ENCODE results near the gene CPS1. TPM values are rescaled to one million over a fixed set of nuclear protein-coding genes. Genes with fewer than 3 reads are reported as not detected.

Gene CPS1
- total RNA-seq, 2 experiments from 2014 or later, result 0.96 to 1.3 TPM

DNA sequence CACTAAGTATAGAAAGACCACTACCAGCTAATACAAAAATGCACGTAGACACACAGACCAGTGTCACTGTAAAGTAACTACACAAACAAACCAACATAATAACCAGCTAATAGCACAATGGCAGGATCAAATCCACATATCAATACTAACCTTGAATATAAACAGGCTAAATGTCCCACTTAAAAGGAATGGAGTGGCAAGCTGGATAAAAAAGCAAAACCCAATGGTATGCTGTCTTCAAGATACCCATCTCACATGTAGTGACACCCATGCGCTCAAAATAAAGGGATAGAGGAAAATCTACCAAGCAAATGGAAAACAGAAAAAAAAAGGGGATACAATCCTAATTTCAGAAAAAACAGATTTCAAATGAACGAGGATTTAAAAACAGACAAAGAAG, 41.8 kb downstream of the CPS1 start:
- Mint-ChIP-seq H3K4me3 (no peak overlapping the region), H3K27me3 (no peaks in the 10 kb centered on the region), H3K36me3 (peaks cover 1% of the 10 kb centered on the region), H3K4me1 (no peaks in the 10 kb centered on the region), H3K27ac (no peak overlapping the region), H3K9me3 (ENCODE audit: low read depth) (peaks cover 4% of the 10 kb centered on the region)
- ATAC-seq (no peak), DNase-seq (no peak)
- CTCF ChIA-PET, result no interaction called here

DNA sequence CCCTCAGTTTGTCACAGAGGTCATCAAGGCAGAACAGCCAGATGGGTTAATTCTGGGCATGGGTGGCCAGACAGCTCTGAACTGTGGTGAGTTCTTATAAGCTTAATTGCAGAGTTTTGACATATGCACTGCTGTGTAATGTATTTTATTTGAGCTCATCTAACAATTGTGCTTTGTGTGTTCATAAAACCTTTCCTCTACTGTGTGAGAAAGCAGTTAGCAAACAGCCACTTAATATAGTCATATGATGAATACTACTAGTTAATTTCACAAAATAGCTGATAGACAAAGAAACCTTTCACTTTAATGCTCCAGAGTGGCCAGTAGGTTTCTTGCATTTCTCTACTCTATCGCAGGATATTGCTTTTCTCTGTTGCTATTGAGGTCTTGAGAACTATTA, 43.1 kb downstream of the CPS1 start:
- CTCF ChIA-PET, result no interaction called here
- Mint-ChIP-seq H3K36me3 (peaks cover 1% of the 10 kb centered on the region), H3K27me3 (no peaks in the 10 kb centered on the region), H3K27ac (no peak overlapping the region), H3K9me3 (ENCODE audit: low read depth) (peaks cover 4% of the 10 kb centered on the region), H3K4me3 (no peak overlapping the region), H3K4me1 (no peaks in the 10 kb centered on the region)
- no peak for ATAC-seq
- DNase-seq, result no peak

DNA sequence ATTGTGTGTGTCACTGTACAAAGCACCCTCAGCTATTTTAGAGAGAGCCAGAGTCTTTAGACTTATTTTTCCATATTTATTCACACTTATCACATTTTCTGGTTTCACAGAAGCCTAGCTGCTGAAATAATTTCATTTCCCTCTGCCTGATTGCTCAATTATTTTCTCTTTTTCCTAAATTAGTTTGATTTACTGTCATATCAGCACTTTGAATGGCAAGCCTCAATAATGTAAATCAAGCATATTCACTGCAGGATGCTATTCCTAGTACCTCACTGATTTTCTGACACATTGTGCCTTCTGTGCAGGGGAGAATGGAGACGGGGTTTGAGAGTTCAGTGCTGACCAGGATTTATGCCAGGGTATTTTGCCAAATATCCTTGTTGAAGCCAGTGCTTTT, 48.3 kb downstream of the CPS1 start:
- Mint-ChIP-seq H3K4me1 (no peaks in the 10 kb centered on the region), H3K9me3 (ENCODE audit: low read depth) (no peaks in the 10 kb centered on the region), H3K27ac (no peak overlapping the region), H3K4me3 (no peak overlapping the region), H3K27me3 (no peaks in the 10 kb centered on the region), H3K36me3 (no peaks in the 10 kb centered on the region)
- no peak for DNase-seq
- CTCF ChIA-PET, result no interaction called here
- ATAC-seq, result no peak

DNA sequence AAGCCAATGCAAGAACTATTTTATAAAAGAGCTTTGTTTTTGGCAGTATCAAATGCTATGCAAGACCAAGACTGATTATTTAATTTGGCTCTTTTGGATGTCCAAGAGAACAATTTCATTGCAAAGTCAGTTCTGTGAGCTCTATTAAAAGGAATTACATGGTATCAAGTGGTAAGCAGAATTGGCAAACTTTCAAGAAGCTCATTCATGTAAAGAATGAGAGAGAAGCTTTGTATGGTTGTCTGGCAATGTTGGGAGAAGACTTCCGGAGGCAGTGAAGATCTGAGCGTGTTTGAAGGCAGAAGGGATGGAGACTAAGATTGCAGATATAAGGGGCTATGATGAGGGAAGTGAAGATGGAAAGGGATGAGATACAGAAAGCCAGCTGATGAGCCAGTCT, 49.6 kb downstream of the CPS1 start:
- no peaks in the 10 kb centered on the region for H3K27me3 Mint-ChIP-seq
- no peaks in the 10 kb centered on the region for H3K36me3 Mint-ChIP-seq
- no peaks in the 10 kb centered on the region for H3K9me3 Mint-ChIP-seq (ENCODE audit: low read depth)
- ATAC-seq (no peak), DNase-seq (no peak)
- no peak overlapping the region for H3K27ac Mint-ChIP-seq
- CTCF ChIA-PET, result no interaction called here
- H3K4me1 Mint-ChIP-seq, result no peaks in the 10 kb centered on the region
- H3K4me3 Mint-ChIP-seq, result no peak overlapping the region

DNA sequence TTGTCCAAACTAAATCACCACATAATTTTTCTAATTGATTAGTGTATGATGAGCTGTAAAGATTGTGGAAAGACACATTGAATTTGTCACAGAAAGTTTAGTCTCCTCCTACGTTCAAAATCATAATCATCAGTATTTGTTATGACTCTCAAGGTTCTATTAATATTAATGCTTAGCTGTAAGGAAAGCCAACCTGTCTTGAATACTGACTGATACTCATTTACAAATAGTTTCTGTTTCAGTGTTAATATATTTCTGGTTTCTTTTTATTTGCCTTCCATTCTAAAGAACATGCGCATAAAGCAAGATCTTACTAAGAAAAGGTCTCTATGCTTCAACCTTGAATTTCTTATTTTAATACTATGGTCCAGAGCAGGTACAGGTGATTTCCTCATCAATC, 55.1 kb downstream of the CPS1 start:
- DNase-seq (no peak), ATAC-seq (no peak)
- Mint-ChIP-seq H3K27ac (no peak overlapping the region), H3K4me3 (no peak overlapping the region), H3K4me1 (no peaks in the 10 kb centered on the region), H3K36me3 (no peaks in the 10 kb centered on the region), H3K9me3 (ENCODE audit: low read depth) (no peaks in the 10 kb centered on the region), H3K27me3 (no peaks in the 10 kb centered on the region)
- CTCF ChIA-PET, result no interaction called here

DNA sequence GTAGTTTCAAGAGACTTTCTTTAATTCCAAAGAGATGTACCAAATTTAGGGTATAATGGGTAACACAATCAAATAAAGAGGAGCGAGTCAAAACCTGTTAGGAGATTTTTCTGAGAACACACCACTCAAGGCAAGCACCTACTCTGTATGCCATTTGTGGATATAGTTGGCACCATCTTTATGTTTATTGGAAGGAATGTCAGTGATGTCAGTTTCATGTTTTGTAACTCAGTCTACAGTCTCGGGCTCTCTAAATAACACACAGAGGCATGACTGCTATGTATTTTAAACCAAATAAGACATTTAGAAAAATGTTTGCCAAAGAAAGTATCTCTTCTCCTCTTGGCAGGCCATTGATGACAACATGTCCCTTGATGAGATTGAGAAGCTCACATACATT, 59.7 kb downstream of the CPS1 start:
- Mint-ChIP-seq H3K9me3 (ENCODE audit: low read depth) (no peaks in the 10 kb centered on the region), H3K36me3 (no peaks in the 10 kb centered on the region), H3K4me1 (no peaks in the 10 kb centered on the region), H3K4me3 (no peak overlapping the region), H3K27me3 (no peaks in the 10 kb centered on the region), H3K27ac (no peak overlapping the region)
- no peak for ATAC-seq
- DNase-seq, result no peak
- CTCF ChIA-PET, result no interaction called here

DNA sequence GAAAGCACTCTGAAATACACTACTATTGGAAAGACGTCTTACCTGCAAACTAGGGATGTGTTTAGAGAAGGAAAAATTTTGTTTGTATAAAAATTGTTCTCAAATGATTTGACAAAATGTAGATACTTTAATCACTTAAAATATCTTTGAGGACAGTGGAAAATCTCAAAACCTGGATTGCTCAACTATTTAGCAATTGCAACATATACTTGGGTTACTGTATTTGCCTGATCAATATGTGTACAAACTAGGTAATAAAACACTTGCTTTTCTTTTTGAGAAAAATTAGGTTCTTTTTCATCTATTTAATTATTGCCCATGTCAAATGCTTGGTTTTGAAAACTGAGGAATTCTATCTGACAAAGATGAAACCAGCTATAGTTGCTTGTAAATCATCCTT, 60.9 kb downstream of the CPS1 start:
- no peak overlapping the region for H3K4me3 Mint-ChIP-seq
- no peaks in the 10 kb centered on the region for H3K36me3 Mint-ChIP-seq
- no peaks in the 10 kb centered on the region for H3K9me3 Mint-ChIP-seq (ENCODE audit: low read depth)
- H3K27me3 Mint-ChIP-seq, result no peaks in the 10 kb centered on the region
- no peaks in the 10 kb centered on the region for H3K4me1 Mint-ChIP-seq
- CTCF ChIA-PET, result interaction anchor here (0.7 kb wide), 1 partner anchor 541 kb away, joined by 4 read pairs; no protein-coding TSS in a partner anchor
- DNase-seq, result no peak
- no peak for ATAC-seq
- H3K27ac Mint-ChIP-seq, result no peak overlapping the region

DNA sequence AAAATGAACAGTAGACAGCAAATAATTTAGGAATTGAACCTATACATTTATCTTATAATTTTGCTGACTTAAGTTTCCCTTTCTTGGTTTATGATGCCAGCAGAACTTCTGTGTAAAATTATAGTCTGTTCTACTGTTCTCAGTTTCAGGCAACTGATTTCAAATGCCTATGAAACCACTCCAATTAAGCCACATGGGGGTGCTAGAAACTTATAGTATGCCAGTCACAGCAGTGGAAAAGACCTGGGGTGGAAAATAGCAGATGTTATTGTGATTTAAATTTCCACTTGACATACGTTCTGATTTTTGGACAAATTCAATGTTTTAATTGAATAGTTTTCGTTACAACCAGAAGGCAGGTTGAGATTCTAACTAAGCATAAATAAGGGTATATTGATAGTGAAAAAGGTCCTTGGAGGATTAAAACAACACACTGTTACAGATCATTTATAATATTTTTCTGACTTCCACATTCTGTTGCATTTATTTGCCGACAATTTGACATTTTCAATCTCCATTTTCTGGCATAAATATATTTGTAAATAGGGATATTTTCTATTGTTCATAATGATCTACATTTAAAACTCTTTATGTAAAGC, 61.4 kb downstream of the CPS1 start:
- no peaks in the 10 kb centered on the region for H3K27me3 Mint-ChIP-seq
- H3K4me1 Mint-ChIP-seq, result no peaks in the 10 kb centered on the region
- CTCF ChIA-PET, result interaction anchor here (0.7 to 0.9 kb wide), 2 partner anchors 18 to 540 kb away, joined by 3 to 4 read pairs; no protein-coding TSS in a partner anchor
- no peak overlapping the region for H3K4me3 Mint-ChIP-seq
- no peaks in the 10 kb centered on the region for H3K36me3 Mint-ChIP-seq
- H3K27ac Mint-ChIP-seq, result no peak overlapping the region
- DNase-seq (no peak), ATAC-seq (no peak)
- H3K9me3 Mint-ChIP-seq (ENCODE audit: low read depth), result no peaks in the 10 kb centered on the region

DNA sequence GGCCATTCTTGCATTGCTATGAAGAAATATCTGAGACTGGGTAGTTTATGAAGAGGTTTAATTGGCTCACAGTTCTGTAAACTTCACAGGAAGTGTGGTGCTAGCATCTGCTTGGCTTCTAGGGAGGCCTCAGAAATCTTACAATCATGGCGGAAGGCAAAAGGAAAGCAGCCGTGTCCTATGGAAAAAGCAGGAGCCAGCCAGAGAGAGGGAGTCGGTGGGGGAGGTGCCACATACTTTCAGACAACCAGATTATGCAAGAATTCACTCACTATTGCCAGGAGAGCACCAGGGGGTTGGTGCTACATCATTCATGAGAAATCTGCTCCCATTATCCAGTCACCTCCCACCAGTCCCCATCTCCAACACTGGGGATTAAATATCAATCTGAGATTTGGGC, 64.1 kb downstream of the CPS1 start:
- Mint-ChIP-seq H3K4me3 (no peak overlapping the region), H3K9me3 (ENCODE audit: low read depth) (no peaks in the 10 kb centered on the region), H3K36me3 (no peaks in the 10 kb centered on the region), H3K27me3 (no peaks in the 10 kb centered on the region), H3K4me1 (no peaks in the 10 kb centered on the region), H3K27ac (no peak overlapping the region)
- CTCF ChIA-PET, result no interaction called here
- ATAC-seq (no peak), DNase-seq (no peak)

DNA sequence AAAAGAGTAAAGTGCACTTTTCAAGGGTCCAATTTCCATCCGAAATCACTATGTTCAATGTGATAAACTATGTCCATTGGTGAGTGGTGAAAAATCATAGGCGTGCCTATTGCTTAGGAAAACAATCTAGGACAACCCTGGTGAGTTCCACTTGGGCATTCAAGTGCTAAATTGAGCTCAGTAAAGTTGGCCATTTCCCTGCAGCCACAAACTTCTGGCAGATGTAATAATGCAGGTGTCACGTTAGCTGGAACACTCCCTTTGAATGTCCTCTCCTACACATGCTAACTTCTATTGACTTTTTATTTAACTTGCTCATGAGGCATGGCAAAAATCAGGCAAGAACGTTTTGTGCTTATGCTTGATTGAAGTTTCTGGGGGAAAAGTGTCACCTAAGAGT, 67.1 kb downstream of the CPS1 start:
- no peak for ATAC-seq
- no peaks in the 10 kb centered on the region for H3K36me3 Mint-ChIP-seq
- no peaks in the 10 kb centered on the region for H3K4me1 Mint-ChIP-seq
- no peak for DNase-seq
- H3K27ac Mint-ChIP-seq, result no peak overlapping the region
- CTCF ChIA-PET, result no interaction called here
- no peaks in the 10 kb centered on the region for H3K27me3 Mint-ChIP-seq
- H3K4me3 Mint-ChIP-seq, result no peak overlapping the region
- no peaks in the 10 kb centered on the region for H3K9me3 Mint-ChIP-seq (ENCODE audit: low read depth)

DNA sequence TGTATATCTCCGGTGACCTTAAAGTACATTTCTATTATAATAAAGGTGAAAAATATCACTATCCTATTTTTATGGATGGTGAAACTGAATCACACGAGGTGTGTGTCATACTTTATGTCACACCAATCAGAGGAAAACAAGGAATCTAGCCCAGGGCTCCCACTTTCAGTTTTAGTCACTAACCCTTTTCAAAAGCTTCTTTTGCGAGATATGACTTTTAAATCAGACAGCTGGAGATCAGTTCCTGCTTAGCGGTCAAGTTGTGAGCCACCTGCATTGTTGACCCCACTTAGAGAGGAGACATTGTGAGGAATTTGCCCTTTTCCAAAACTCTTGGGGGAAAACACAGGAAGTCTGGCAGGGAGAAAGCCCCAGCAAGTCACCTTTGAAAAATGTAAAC, 70.5 kb downstream of the CPS1 start:
- Mint-ChIP-seq H3K4me1 (no peaks in the 10 kb centered on the region), H3K27me3 (no peaks in the 10 kb centered on the region), H3K36me3 (no peaks in the 10 kb centered on the region), H3K4me3 (no peak overlapping the region), H3K27ac (no peak overlapping the region), H3K9me3 (ENCODE audit: low read depth) (no peaks in the 10 kb centered on the region)
- no peak for DNase-seq
- CTCF ChIA-PET, result no interaction called here
- ATAC-seq, result no peak

DNA sequence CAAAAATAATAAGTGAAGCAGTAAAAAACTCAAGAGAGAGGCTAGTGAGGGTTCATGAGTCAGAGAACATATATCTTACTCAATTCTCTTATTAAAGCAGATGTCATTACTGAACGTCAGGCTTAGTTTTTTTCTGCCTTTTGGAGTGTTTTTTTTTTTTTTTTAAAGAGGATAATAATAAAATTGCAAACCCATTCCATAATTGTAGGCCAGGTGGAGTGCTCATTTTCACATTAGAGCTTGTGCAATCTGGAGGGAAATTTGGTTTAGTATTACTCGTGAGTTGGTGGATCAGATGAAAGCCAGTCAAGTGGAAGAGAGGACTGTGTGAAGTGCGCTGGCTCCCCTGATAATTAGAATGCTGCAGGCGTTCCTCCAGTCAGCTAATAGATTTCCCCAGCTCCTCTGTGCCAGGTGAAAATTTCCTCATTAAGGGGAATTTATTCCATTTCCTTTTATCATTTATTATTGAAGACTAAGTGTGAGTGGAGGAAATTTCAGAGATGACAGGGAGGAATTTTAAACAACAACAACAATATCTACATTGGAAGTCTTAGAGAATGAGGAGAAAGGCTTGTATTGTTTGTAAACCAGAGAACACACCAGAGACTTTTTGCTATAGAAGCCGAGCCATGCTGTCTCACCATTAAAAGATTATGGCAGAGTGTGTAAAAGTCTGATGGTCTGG, 74.6 kb downstream of the CPS1 start:
- Mint-ChIP-seq H3K36me3 (no peaks in the 10 kb centered on the region), H3K27me3 (no peaks in the 10 kb centered on the region)
- CTCF ChIA-PET, result no interaction called here

DNA sequence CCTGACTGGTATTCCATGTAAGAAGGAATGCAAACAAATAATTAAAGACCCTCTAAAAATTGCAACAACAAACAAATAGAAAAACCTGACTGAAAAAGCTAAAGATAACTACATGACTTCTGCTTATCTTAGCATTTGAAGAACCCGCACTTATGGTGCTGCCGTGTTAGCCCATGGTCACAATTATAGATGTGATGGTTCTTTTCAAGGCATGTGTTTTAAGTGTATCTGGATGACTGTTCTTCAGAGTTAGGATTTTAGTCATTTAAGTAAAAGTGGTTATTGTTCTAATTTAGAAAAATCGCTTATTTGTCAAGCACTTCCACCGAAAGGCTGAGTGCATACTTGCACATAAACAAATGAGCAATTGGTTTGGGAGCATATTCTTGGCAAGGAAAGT, 77.3 kb downstream of the CPS1 start:
- DNase-seq (no peak), ATAC-seq (no peak)
- CTCF ChIA-PET, result interaction anchor here (0.5 kb wide), 1 partner anchor 53 kb away, joined by 3 read pairs; no protein-coding TSS in a partner anchor
- H3K9me3 Mint-ChIP-seq (ENCODE audit: low read depth), result no peaks in the 10 kb centered on the region
- H3K36me3 Mint-ChIP-seq, result no peaks in the 10 kb centered on the region
- no peaks in the 10 kb centered on the region for H3K27me3 Mint-ChIP-seq
- no peak overlapping the region for H3K4me3 Mint-ChIP-seq
- no peaks in the 10 kb centered on the region for H3K4me1 Mint-ChIP-seq
- no peak overlapping the region for H3K27ac Mint-ChIP-seq

More for the DNA sequence above, 74.6 kb downstream of the CPS1 start:
- Mint-ChIP-seq H3K27ac (no peak overlapping the region), H3K9me3 (ENCODE audit: low read depth) (no peaks in the 10 kb centered on the region), H3K4me3 (no peak overlapping the region), H3K4me1 (no peaks in the 10 kb centered on the region)
- ATAC-seq (no peak), DNase-seq (no peak)

DNA sequence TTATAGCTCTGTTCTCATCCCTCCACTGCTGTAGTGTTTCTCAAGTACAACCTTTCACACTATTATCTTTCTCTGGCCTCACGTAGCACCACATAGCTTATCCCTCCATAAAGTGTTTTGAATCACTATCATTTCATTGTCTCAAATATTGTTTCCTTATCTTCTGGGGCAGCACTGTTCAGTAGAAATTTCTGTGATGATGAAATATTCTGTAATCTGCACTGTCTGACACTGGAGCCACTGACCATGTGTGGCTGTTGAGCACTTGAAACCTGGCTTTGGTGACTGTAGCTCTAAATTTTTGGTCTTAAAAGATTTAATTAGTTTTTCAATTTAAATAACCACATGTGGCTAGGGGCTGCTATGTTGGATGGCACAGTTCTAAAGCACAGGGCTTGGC, 78.9 kb downstream of the CPS1 start:
- H3K27me3 Mint-ChIP-seq, result no peaks in the 10 kb centered on the region
- ATAC-seq, result no peak
- H3K4me1 Mint-ChIP-seq, result no peaks in the 10 kb centered on the region
- H3K9me3 Mint-ChIP-seq (ENCODE audit: low read depth), result no peaks in the 10 kb centered on the region
- no peak for DNase-seq
- CTCF ChIA-PET, result interaction anchor here (1.3 kb wide), 1 partner anchor 17 kb away, joined by 3 read pairs; no protein-coding TSS in a partner anchor
- H3K27ac Mint-ChIP-seq, result no peak overlapping the region
- no peak overlapping the region for H3K4me3 Mint-ChIP-seq
- no peaks in the 10 kb centered on the region for H3K36me3 Mint-ChIP-seq
